ENCODE data around the gene CKMT2. TPM values are rescaled to one million over a fixed set of nuclear protein-coding genes. Genes with fewer than 3 reads are reported as not detected.

Gene CKMT2
- total and polyA plus RNA-seq, 2 donors (not counting 3 experiments of a cell fraction or from before 2014, with no cell fraction given) = not detected

DNA sequence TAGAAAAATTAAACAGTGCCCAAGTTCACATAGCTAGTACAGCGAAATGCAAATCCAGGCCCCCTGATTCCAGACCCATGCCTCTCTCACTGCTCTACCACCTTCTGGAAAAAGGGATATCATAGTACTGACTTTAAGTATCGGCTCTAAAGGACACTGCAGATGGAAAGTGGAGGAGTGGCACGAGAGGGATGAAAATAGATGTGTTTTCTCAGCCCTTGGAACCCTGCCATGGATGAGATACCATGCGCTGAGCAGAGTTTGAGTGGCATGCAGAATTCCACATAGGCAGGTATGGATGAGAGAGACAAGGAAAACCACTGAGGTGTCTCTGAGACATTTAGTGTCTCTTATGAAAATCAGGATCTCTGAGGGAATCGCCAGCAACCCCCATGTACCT is 18.8 kb downstream of the CKMT2 start:
- dilution Hi-C loops (cut with MboI; ENCODE audit: extremely low pct_ligation_motif_present, low sequenced_read_pairs) = no loop called here

DNA sequence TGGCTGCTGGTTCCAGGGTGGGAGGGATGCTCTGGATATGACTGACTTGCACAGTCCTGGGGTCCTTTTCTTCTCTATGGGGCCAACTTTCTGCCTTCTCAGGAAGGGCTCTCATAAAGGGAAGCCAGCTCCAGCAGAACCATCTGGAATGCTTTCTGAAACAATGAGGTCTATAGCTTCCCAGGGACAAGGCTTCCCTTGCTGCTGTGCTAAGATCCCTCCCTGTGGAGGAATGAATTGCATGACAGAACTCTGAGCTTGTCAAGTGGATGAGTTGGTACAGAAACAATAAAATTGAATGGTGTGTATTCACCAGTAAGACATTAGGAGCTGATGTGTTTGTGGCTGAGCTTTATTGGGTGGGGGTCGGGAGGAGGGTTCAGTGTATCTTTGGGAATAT is 19.8 kb downstream of the CKMT2 start:
- dilution Hi-C loops (cut with MboI; ENCODE audit: extremely low pct_ligation_motif_present, low sequenced_read_pairs) (no loop called here), intact Hi-C loops (cut with micrococcal nuclease) (no loop called here)
- Histone ChIP-seq H3K27me3 (ENCODE audit: control insufficient read depth in 2 of 2, insufficient read depth in 2 of 2, low read length in 2 of 2) (no peaks in the 10 kb centered on the region), H4K20me1 (replicated peaks; ENCODE audit: control insufficient read depth, extremely low read depth, insufficient read depth, low read length) (no peaks in the 10 kb centered on the region), H3K9me3 (replicated peaks; ENCODE audit: control insufficient read depth, insufficient read depth, low read length) (no peaks in the 10 kb centered on the region), H3K4me1 (ENCODE audit: control insufficient read depth, extremely low read depth, insufficient read depth, low read length) (peaks cover 4% of the 10 kb centered on the region), H3K9me1 (replicated peaks; ENCODE audit: control insufficient read depth, extremely low read depth, insufficient read depth, low read length) (no peaks in the 10 kb centered on the region), H3K27ac (ENCODE audit: insufficient read depth, low read depth, low read length) (no peak overlapping the region), H2AFZ (ENCODE audit: low read depth, low read length) (no peak overlapping the region), H3K36me3 (ENCODE audit: control insufficient read depth in 2 of 2, extremely low read depth in 1 of 2, insufficient read depth in 2 of 2, low read length in 2 of 2) (no peaks in the 10 kb centered on the region), H3K4me2 (ENCODE audit: insufficient read depth, low read length) (no peak overlapping the region), H3K4me3 (replicated peaks in 1 of 3; ENCODE audit: insufficient read depth in 1 of 3, low read depth in 1 of 3, low read length in 3 of 3) (no peak overlapping the region), H3K9ac (replicated peaks; ENCODE audit: extremely low read depth, insufficient read depth, low read length) (no peak overlapping the region), H3K79me2 (ENCODE audit: control insufficient read depth, insufficient read depth, low read length) (no peaks in the 10 kb centered on the region)
- DNase-seq (ENCODE audit: low read depth, low spot score) (no peak), FAIRE-seq (no peak)
- TF ChIP-seq, protein P1, sequence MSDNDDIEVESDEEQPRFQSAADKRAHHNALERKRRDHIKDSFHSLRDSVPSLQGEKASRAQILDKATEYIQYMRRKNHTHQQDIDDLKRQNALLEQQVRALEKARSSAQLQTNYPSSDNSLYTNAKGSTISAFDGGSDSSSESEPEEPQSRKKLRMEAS (IDR thresholded peaks at IDR 0.05; ENCODE audit: insufficient read depth, insufficient read length) = no peak
- TF ChIP-seq MYC (IDR thresholded peaks at IDR 0.05; ENCODE audit: low read depth, low read length) (no peak), EZH2 (IDR thresholded peaks at IDR 0.05; ENCODE audit: borderline replicate concordance, low read depth, low read length, severe bottlenecking) (no peak), FOS (IDR thresholded peaks at IDR 0.05; ENCODE audit: borderline replicate concordance, insufficient read depth, low read length) (no peak), GATA2 (IDR thresholded peaks at IDR 0.05; ENCODE audit: insufficient read depth, insufficient read length, low read depth, low read length) (no peak)
- TF ChIP-seq, protein P2, sequence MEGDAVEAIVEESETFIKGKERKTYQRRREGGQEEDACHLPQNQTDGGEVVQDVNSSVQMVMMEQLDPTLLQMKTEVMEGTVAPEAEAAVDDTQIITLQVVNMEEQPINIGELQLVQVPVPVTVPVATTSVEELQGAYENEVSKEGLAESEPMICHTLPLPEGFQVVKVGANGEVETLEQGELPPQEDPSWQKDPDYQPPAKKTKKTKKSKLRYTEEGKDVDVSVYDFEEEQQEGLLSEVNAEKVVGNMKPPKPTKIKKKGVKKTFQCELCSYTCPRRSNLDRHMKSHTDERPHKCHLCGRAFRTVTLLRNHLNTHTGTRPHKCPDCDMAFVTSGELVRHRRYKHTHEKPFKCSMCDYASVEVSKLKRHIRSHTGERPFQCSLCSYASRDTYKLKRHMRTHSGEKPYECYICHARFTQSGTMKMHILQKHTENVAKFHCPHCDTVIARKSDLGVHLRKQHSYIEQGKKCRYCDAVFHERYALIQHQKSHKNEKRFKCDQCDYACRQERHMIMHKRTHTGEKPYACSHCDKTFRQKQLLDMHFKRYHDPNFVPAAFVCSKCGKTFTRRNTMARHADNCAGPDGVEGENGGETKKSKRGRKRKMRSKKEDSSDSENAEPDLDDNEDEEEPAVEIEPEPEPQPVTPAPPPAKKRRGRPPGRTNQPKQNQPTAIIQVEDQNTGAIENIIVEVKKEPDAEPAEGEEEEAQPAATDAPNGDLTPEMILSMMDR (IDR thresholded peaks at IDR 0.05; ENCODE audit: extremely low read depth in 1 of 2, insufficient read depth in 1 of 2, low read depth in 1 of 2, low read length in 2 of 2) = no peak
- BruUV-seq (replicated peaks) = no TSS peak
- POLR2A ChIA-PET = no interaction called here
- CTCF ChIA-PET = interaction anchor here (1.0 to 1.8 kb wide), 2 partner anchors 13 to 912 kb away, joined by 3 to 4 read pairs; no protein-coding TSS in a partner anchor

More for the DNA sequence above, 18.8 kb downstream of the CKMT2 start:
- Histone ChIP-seq H3K79me2 (ENCODE audit: control insufficient read depth, insufficient read depth, low read length) (no peaks in the 10 kb centered on the region), H3K9me3 (replicated peaks; ENCODE audit: control insufficient read depth, insufficient read depth, low read length) (no peaks in the 10 kb centered on the region), H3K4me2 (ENCODE audit: insufficient read depth, low read length) (no peak overlapping the region), H3K36me3 (ENCODE audit: control insufficient read depth in 2 of 2, extremely low read depth in 1 of 2, insufficient read depth in 2 of 2, low read length in 2 of 2) (no peaks in the 10 kb centered on the region), H3K27me3 (ENCODE audit: control insufficient read depth in 2 of 2, insufficient read depth in 2 of 2, low read length in 2 of 2) (no peaks in the 10 kb centered on the region), H3K4me3 (replicated peaks in 1 of 3; ENCODE audit: insufficient read depth in 1 of 3, low read depth in 1 of 3, low read length in 3 of 3) (no peak overlapping the region), H3K27ac (ENCODE audit: insufficient read depth, low read depth, low read length) (no peak overlapping the region), H3K9ac (replicated peaks; ENCODE audit: extremely low read depth, insufficient read depth, low read length) (no peak overlapping the region), H3K9me1 (replicated peaks; ENCODE audit: control insufficient read depth, extremely low read depth, insufficient read depth, low read length) (no peaks in the 10 kb centered on the region), H4K20me1 (replicated peaks; ENCODE audit: control insufficient read depth, extremely low read depth, insufficient read depth, low read length) (no peaks in the 10 kb centered on the region), H2AFZ (ENCODE audit: low read depth, low read length) (no peak overlapping the region), H3K4me1 (ENCODE audit: control insufficient read depth, extremely low read depth, insufficient read depth, low read length) (peaks cover 5% of the 10 kb centered on the region)
- DNase-seq (ENCODE audit: low read depth, low spot score) (no peak), FAIRE-seq (no peak)
- CTCF ChIA-PET = interaction anchor here (1.8 kb wide), 1 partner anchor 913 kb away, joined by 4 read pairs; no protein-coding TSS in a partner anchor
- TF ChIP-seq GATA2 (IDR thresholded peaks at IDR 0.05; ENCODE audit: insufficient read depth, insufficient read length, low read depth, low read length) (no peak), POLR2A (IDR thresholded peaks at IDR 0.05; ENCODE audit: low read depth, low read length) (no peak), FOS (IDR thresholded peaks at IDR 0.05; ENCODE audit: borderline replicate concordance, insufficient read depth, low read length) (no peak)
- TF ChIP-seq, protein P2 (IDR thresholded peaks at IDR 0.05; ENCODE audit: extremely low read depth in 1 of 2, insufficient read depth in 1 of 2, low read depth in 1 of 2, low read length in 2 of 2) = no peak
- TF ChIP-seq, protein P1 (IDR thresholded peaks at IDR 0.05; ENCODE audit: insufficient read depth, insufficient read length) = no peak
- BruUV-seq (replicated peaks) = no TSS peak
- intact Hi-C loops (cut with micrococcal nuclease) = no loop called here
- POLR2A ChIA-PET = no interaction called here
